ACC112 (cell line): ENCODE measurements around the gene KRTAP3-1.

Experiments used
- H2AFZ ChIP-seq: fragments of 200-600 bp; sonication (generic); one replicate; pipeline ENCODE4 v1.6.0; 2017; ENCODE audit warnings: antibody characterized with exemption, low read length; ENCODE audit not compliant: unreplicated experiment
- H3K27ac ChIP-seq: fragments of 200-600 bp; sonication (generic); 2 replicates; pipeline ENCODE4 v1.5.1; 2014; ENCODE audit warnings: low read depth, mild to moderate bottlenecking, antibody characterized with exemption, low read length, moderate library complexity
- H3K27me3 ChIP-seq: fragments of 200-600 bp; sonication (generic); 2 replicates; pipeline ENCODE4 v1.6.1; 2014; ENCODE audit warnings: mild to moderate bottlenecking, antibody characterized with exemption, low read length, moderate library complexity, mixed read lengths; ENCODE audit not compliant: insufficient read depth
- H3K36me3 ChIP-seq: fragments of 200-600 bp; sonication (generic); 2 replicates; pipeline ENCODE4 v1.6.1; 2016; ENCODE audit warnings: mild to moderate bottlenecking, antibody characterized with exemption, low read length, moderate library complexity, mixed read lengths; ENCODE audit not compliant: insufficient read depth
- H3K4me1 ChIP-seq: fragments of 200-600 bp; sonication (generic); one replicate; pipeline ENCODE4 v1.6.1; 2016; ENCODE audit warnings: low read length, mixed read lengths; ENCODE audit not compliant: insufficient read depth, unreplicated experiment, control insufficient read depth
- H3K4me3 ChIP-seq: fragments of 200-600 bp; sonication (generic); 2 replicates; pipeline ENCODE4 v1.5.1; 2014; ENCODE audit warnings: mild to moderate bottlenecking, low read depth, low read length
- H3K79me2 ChIP-seq: fragments of 200-600 bp; sonication (generic); one replicate; pipeline ENCODE4 v1.6.0; 2016; ENCODE audit warnings: low read length; ENCODE audit not compliant: control insufficient read depth, unreplicated experiment, insufficient read depth

Gene KRTAP3-1

GRCh38 chr17:41016578-41017215 lies 7.8 kb upstream of the KRTAP3-1 start:
- Histone ChIP-seq H3K36me3 (no peaks in the 10 kb centered on the region), H3K4me3 (no peak overlapping the region), H3K79me2 (no peaks in the 10 kb centered on the region), H3K4me1 (no peaks in the 10 kb centered on the region), H3K27me3 (no peaks in the 10 kb centered on the region), H2AFZ (no peak overlapping the region), H3K27ac (no peak overlapping the region)

- H3K27me3 ChIP-seq, result no peaks in the 10 kb centered on the region
- H3K4me3 ChIP-seq, result no peak overlapping the region
- H2AFZ ChIP-seq, result no peak overlapping the region
- no peaks in the 10 kb centered on the region for H3K36me3 ChIP-seq
- no peaks in the 10 kb centered on the region for H3K79me2 ChIP-seq
- no peaks in the 10 kb centered on the region for H3K4me1 ChIP-seq
- no peak overlapping the region for H3K27ac ChIP-seq
Measured at GRCh38 chr17:41015454-41015853, 6.5 kb upstream of the KRTAP3-1 start.

- Histone ChIP-seq H2AFZ (no peak overlapping the region), H3K4me3 (no peak overlapping the region), H3K36me3 (no peaks in the 10 kb centered on the region), H3K27me3 (no peaks in the 10 kb centered on the region), H3K27ac (no peak overlapping the region), H3K4me1 (no peaks in the 10 kb centered on the region), H3K79me2 (no peaks in the 10 kb centered on the region)
Measured at GRCh38 chr17:41013606-41014005, 4.7 kb upstream of the KRTAP3-1 start.

GRCh38 chr17:41013181-41013580 lies 4.3 kb upstream of the KRTAP3-1 start:
- Histone ChIP-seq H3K4me3 (no peak overlapping the region), H3K4me1 (no peaks in the 10 kb centered on the region), H3K79me2 (no peaks in the 10 kb centered on the region), H3K36me3 (no peaks in the 10 kb centered on the region), H3K27ac (no peak overlapping the region), H3K27me3 (no peaks in the 10 kb centered on the region), H2AFZ (no peak overlapping the region)

GRCh38 chr17:41012326-41013120 lies 3.6 kb upstream of the KRTAP3-1 start:
- Histone ChIP-seq H2AFZ (no peak overlapping the region), H3K4me1 (no peaks in the 10 kb centered on the region), H3K4me3 (no peak overlapping the region), H3K36me3 (no peaks in the 10 kb centered on the region), H3K27me3 (no peaks in the 10 kb centered on the region), H3K79me2 (no peaks in the 10 kb centered on the region), H3K27ac (no peak overlapping the region)

GRCh38 chr17:41010441-41010840 lies 1.5 kb upstream of the KRTAP3-1 start:
- Histone ChIP-seq H3K27me3 (no peaks in the 10 kb centered on the region), H3K4me1 (no peaks in the 10 kb centered on the region), H3K79me2 (no peaks in the 10 kb centered on the region), H3K27ac (no peak overlapping the region), H3K4me3 (no peak overlapping the region), H2AFZ (no peak overlapping the region), H3K36me3 (no peaks in the 10 kb centered on the region)

- Histone ChIP-seq H3K27ac (no peak overlapping the region), H3K4me1 (no peaks in the 10 kb centered on the region), H3K79me2 (no peaks in the 10 kb centered on the region), H3K27me3 (no peaks in the 10 kb centered on the region), H3K36me3 (no peaks in the 10 kb centered on the region), H3K4me3 (no peak overlapping the region), H2AFZ (no peak overlapping the region)
Measured at GRCh38 chr17:41009936-41010335, 1.0 kb upstream of the KRTAP3-1 start.

- H3K27ac ChIP-seq, result no peak overlapping the region
- H3K36me3 ChIP-seq, result no peaks in the 10 kb centered on the region
- no peaks in the 10 kb centered on the region for H3K4me1 ChIP-seq
Measured at GRCh38 chr17:41009301-41009760, 403 bp upstream of the KRTAP3-1 start.

GRCh38 chr17:41004397-41004796 lies 4.5 kb downstream of the KRTAP3-1 start:
- no peak overlapping the region for H3K4me3 ChIP-seq
- H3K27me3 ChIP-seq, result no peaks in the 10 kb centered on the region
- no peaks in the 10 kb centered on the region for H3K79me2 ChIP-seq
- peaks cover 11% of the 10 kb centered on the region for H3K4me1 ChIP-seq
- H3K27ac ChIP-seq, result no peak overlapping the region
- no peaks in the 10 kb centered on the region for H3K36me3 ChIP-seq
- H2AFZ ChIP-seq, result no peak overlapping the region

More at GRCh38 chr17:41009301-41009760, 403 bp upstream of the KRTAP3-1 start:
- Histone ChIP-seq H2AFZ (no peak overlapping the region), H3K27me3 (no peaks in the 10 kb centered on the region), H3K79me2 (no peaks in the 10 kb centered on the region), H3K4me3 (no peak overlapping the region)

- Histone ChIP-seq H3K36me3 (no peaks in the 10 kb centered on the region), H3K27ac (no peak overlapping the region), H3K4me3 (no peak overlapping the region), H3K79me2 (no peaks in the 10 kb centered on the region), H3K27me3 (no peaks in the 10 kb centered on the region), H2AFZ (no peak overlapping the region), H3K4me1 (peaks cover 11% of the 10 kb centered on the region)
Measured at GRCh38 chr17:41003926-41004325, 5.0 kb downstream of the KRTAP3-1 start.

GRCh38 chr17:41002814-41003213 lies 6.1 kb downstream of the KRTAP3-1 start:
- Histone ChIP-seq H3K27me3 (no peaks in the 10 kb centered on the region), H3K4me1 (peaks cover 11% of the 10 kb centered on the region), H3K36me3 (no peaks in the 10 kb centered on the region), H3K27ac (peak overlapping the region; percentile 43; the same call in 1 of the 2 replicates), H3K4me3 (no peak overlapping the region), H3K79me2 (no peaks in the 10 kb centered on the region), H2AFZ (no peak overlapping the region)
